Measurements from ENCODE around the gene MCCC2.

DNA sequence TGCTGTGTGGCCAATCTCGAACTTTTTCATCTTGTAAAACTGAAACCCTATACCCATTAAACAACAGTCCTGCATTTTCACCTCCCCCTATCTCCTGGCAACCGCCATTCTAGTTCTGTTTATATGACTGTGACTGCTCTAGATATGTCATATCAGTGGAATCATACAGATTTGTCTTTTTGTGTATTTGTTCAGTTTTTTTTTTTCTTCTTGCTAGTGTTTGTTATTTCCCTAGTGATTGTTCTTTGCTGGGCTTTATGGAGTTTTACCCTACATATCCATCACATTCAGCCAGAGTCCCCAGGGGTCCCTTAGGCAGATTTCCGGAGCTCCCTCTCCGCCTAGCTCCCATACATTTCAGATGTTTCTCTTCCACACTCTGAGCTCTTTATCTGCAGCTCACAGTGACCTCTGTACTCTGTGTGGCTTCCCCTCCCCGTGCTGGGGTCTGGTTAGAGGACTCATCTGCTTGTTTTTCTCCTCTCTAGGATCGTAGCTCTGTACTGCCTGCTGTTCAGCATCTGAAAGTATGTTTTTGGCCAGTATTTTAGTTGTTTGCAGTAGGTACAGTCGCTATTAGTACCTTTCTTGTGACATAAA lies 106.8 kb downstream of the MCCC2 start:
- no peak for TF ChIP-seq YY1 (IDR thresholded peaks at IDR 0.05; ENCODE audit: low read depth, low read length)
- TF ChIP-seq, protein P1, sequence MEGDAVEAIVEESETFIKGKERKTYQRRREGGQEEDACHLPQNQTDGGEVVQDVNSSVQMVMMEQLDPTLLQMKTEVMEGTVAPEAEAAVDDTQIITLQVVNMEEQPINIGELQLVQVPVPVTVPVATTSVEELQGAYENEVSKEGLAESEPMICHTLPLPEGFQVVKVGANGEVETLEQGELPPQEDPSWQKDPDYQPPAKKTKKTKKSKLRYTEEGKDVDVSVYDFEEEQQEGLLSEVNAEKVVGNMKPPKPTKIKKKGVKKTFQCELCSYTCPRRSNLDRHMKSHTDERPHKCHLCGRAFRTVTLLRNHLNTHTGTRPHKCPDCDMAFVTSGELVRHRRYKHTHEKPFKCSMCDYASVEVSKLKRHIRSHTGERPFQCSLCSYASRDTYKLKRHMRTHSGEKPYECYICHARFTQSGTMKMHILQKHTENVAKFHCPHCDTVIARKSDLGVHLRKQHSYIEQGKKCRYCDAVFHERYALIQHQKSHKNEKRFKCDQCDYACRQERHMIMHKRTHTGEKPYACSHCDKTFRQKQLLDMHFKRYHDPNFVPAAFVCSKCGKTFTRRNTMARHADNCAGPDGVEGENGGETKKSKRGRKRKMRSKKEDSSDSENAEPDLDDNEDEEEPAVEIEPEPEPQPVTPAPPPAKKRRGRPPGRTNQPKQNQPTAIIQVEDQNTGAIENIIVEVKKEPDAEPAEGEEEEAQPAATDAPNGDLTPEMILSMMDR (IDR thresholded peaks at IDR 0.05 in 2 of 3, conservative IDR thresholded peaks at IDR 0.05 in 1 of 3; ENCODE audit: control insufficient read depth in 2 of 3, extremely low read depth in 1 of 3, insufficient read depth in 1 of 3, low read depth in 3 of 3, low read length in 3 of 3) = no peak
